Breast epithelium (tissue), 4 donors: ENCODE data around the gene MLXIP. TPM values are rescaled to one million over a fixed set of nuclear protein-coding genes. Genes with fewer than 3 reads are reported as not detected.

Experiments
- DNase-seq, 2 donors: peaks; one replicate each; pipeline ENCODE4 v3.0.0-alpha.2; 2019; ENCODE audit warnings: low spot score in 2 of 2
- H3K27ac ChIP-seq, 2 donors: fragments of 200-600 bp; sonication (generic) in 1 of 2; one replicate each; pipeline ENCODE4 v1.5.1; 2016 to 2019; ENCODE audit warnings: mild to moderate bottlenecking in 1 of 2
- H3K27me3 ChIP-seq, 2 donors: fragments of 200-600 bp; sonication (generic) in 1 of 2; one replicate each; pipeline versions ENCODE4 v1.5.1 to v1.6.0; 2017 to 2019; ENCODE audit warnings: control low read depth in 1 of 2, mild to moderate bottlenecking in 1 of 2
- H3K36me3 ChIP-seq: fragments of 200-600 bp; one replicate; pipeline ENCODE4 v1.5.1; 2019
- H3K4me1 ChIP-seq, 2 donors: fragments of 200-600 bp; sonication (generic); one replicate each; pipeline ENCODE4 v1.5.1; 2016 to 2019; ENCODE audit warnings: control low read depth in 1 of 2
- H3K4me3 ChIP-seq, 3 donors: fragments of 200-600 bp; sonication (generic); 1 replicate in 2 of 3; 2 replicates in 1 of 3; pipeline ENCODE4 v1.5.1; 2016 to 2019; ENCODE audit warnings: mild to moderate bottlenecking in 3 of 3, moderate library complexity in 2 of 3
- H3K9me3 ChIP-seq, 2 donors: fragments of 200-600 bp; sonication (generic) in 1 of 2; one replicate each; pipeline ENCODE4 v1.5.1; 2016 to 2019; ENCODE audit warnings: control low read depth in 1 of 2
- CTCF ChIP-seq, 3 donors: fragments of 450-650 bp; IDR thresholded peaks; one replicate each; pipeline ENCODE4 v1.5.1; 2016 to 2017; ENCODE audit warnings: antibody characterized with exemption in 3 of 3, mild to moderate bottlenecking in 3 of 3, moderate library complexity in 3 of 3
- POLR2A ChIP-seq: fragments of 450-650 bp; IDR thresholded peaks from one replicate; pipeline ENCODE4 v1.6.1; 2016; ENCODE audit warnings: antibody characterized with exemption, mild to moderate bottlenecking, moderate library complexity
- POLR2AphosphoS5 ChIP-seq, 3 donors: sonication (generic); formaldehyde crosslinking; IDR thresholded peaks; one replicate each; pipeline ENCODE4 v1.6.1; 2017; ENCODE audit warnings: antibody characterized with exemption in 3 of 3
- intact Hi-C: fragments of 100-400 bp; cut with DNase I; formaldehyde crosslinking; loops from one replicate; pipeline ENCODE4 v1.15.1; 2023; ENCODE audit warnings: low total_unique reads
- total RNA-seq, 3 donors: library from RNA; depleted of rRNA; stranded (reverse); fragments of >200 nt; gene quantifications; one replicate each; pipeline ENCODE4 v1.1.0, GENCODE V29; 2016

Gene MLXIP
- total RNA-seq, 3 donors from 2014 or later: 21.1 to 31.1 (median 28.2) TPM

DNA sequence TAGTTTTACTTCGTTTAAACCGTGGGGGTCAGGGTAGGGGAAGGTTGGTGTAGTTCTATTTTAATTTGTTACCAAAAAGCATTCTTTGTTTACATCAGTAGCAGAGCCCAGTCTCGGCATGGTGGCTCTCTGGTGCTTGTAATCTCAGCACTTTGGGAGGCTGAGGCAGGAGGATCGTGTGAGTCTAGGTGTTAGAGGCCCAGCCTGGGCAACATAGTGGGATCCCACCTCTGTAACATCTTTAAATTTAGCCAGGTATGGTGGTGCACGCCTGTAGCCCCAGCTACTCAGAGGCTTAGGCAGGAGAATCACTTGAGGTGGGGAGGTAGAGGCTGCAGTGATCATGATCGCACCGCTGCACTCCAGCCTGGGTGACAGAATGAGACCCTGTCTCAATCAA lies 106.5 kb downstream of the MLXIP start:
- Histone ChIP-seq H3K27me3 (no peaks in the 10 kb centered on the region), H3K9me3 (no peaks in the 10 kb centered on the region), H3K4me3 (no peak overlapping the region), H3K27ac (no peak overlapping the region), H3K36me3 (no peaks in the 10 kb centered on the region), H3K4me1 (no peaks in the 10 kb centered on the region)
- no peak for TF ChIP-seq POLR2A
- no peak for TF ChIP-seq POLR2AphosphoS5 (IDR thresholded peaks at IDR 0.05)
- TF ChIP-seq CTCF (IDR thresholded peaks at IDR 0.05): no peak
- intact Hi-C loops: no loop called here
- DNase-seq: no peak

DNA sequence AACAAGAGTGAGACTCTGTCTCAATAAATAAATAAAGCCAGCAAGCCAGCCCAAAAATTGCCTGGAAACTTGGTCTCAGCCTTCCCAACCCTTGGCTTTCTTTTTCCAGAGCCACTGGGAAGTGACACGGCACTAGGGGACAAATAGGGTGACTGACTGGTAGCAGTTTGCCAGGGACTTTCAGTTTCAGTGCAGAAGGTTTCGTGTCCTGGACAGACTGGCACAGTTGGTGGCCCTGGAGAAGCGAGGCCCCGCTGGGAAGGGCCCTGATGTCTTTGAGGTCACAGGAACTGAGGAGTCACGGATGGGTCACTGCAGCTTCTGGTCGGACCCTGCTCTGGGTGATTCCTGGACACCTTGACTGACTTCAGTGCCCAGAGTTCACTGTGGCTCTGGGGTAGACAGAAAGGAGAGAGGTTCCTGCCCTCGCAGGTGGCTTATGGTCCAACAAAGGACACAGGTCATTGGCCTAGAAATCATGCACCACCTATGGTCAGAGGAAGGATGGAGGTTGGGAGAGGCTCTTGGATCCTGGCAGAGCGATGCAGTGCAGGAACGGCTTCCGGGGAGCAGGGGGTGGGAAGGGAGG lies 107.0 kb downstream of the MLXIP start:
- no peaks in the 10 kb centered on the region for H3K27me3 ChIP-seq
- no peak overlapping the region for H3K4me3 ChIP-seq
- no peaks in the 10 kb centered on the region for H3K9me3 ChIP-seq
- no peak for TF ChIP-seq CTCF (IDR thresholded peaks at IDR 0.05)
- no peak for TF ChIP-seq POLR2A
- TF ChIP-seq POLR2AphosphoS5 (IDR thresholded peaks at IDR 0.05): no peak
- no peak for DNase-seq
- H3K4me1 ChIP-seq: no peaks in the 10 kb centered on the region
- intact Hi-C loops: no loop called here
- H3K36me3 ChIP-seq: no peaks in the 10 kb centered on the region
- no peak overlapping the region for H3K27ac ChIP-seq

DNA sequence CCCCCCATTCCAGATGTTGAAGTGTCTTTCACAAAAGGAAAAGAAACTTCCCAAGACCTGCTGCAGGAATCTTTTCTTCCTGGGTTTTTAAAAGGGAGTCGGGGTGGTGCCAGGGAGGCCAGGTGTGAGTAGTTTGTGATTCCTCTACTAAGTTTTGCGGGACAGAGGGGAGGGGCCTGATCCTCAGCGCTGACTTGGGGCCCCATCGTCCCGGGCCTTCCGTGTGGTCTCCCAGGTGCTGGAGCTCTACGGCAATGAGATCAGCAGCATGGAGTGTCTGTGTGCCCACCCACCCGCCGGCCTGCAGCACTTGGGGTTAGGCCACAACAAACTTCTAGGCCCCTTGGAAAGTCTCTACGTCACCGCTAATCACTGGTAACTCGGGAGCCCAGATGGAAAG lies 108.9 kb downstream of the MLXIP start:
- TF ChIP-seq CTCF (IDR thresholded peaks at IDR 0.05): no peak
- no peak for TF ChIP-seq POLR2A
- TF ChIP-seq POLR2AphosphoS5 (IDR thresholded peaks at IDR 0.05): no peak
- H3K27ac ChIP-seq: no peak overlapping the region
- H3K4me1 ChIP-seq: no peaks in the 10 kb centered on the region
- no peak overlapping the region for H3K4me3 ChIP-seq
- no peak for DNase-seq
- intact Hi-C loops: no loop called here
- no peaks in the 10 kb centered on the region for H3K27me3 ChIP-seq
- H3K36me3 ChIP-seq: no peaks in the 10 kb centered on the region
- no peaks in the 10 kb centered on the region for H3K9me3 ChIP-seq

DNA sequence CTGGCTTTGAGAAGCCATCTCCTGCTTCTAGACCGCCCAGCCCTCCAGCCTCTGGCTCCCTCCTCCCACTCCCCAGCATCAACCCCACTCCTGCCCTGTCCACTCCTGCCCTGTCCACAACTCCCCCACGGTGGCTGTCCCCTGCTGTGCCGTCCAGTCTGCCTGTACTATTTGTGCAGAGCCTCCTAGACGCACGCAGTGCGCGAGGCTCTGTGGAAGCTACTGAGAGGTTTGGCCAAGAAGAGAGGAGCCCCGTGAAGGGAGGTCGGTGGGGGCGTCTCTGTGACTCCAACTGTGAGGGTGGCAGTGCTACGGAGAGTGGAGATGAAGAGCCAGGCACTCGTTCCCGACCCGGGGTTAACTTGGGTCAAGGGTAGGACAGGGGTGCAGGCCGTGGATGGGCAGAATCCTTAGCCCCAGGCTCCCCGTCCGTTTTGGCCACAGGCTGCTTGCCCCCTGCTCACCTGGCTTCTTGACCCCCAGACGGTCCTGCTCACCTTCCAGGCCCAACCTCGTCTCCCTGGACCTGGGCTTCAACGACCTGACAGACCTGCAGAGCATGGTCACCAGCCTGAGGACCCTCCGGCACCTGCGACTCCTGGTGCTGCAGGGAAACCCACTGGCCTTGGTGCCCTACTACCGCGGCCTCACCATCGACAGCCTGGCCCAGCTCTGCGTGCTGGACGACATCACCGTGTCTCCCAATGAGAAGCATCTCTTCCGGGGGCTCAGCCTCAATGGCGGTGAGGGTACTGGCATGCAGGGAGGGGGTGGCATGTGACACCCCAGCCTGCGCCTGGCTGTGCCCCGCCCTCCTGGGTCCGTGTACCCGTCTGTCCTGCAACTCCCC lies 111.3 kb downstream of the MLXIP start:
- no peaks in the 10 kb centered on the region for H3K27me3 ChIP-seq
- intact Hi-C loops: no loop called here
- H3K4me3 ChIP-seq: no peak overlapping the region
- H3K36me3 ChIP-seq: no peaks in the 10 kb centered on the region
- no peak overlapping the region for H3K27ac ChIP-seq
- H3K4me1 ChIP-seq: no peaks in the 10 kb centered on the region
- TF ChIP-seq POLR2A (no peak), CTCF (IDR thresholded peaks at IDR 0.05) (no peak), POLR2AphosphoS5 (IDR thresholded peaks at IDR 0.05) (no peak)
- H3K9me3 ChIP-seq: no peaks in the 10 kb centered on the region
- no peak for DNase-seq
